Left lung (tissue), 10 donors: Measurements from ENCODE around the gene FAM111A. TPM values are rescaled to one million over a fixed set of nuclear protein-coding genes. Genes with fewer than 3 reads are reported as not detected.

Source experiments
- ATAC-seq: fragments of 200-7000 bp; cut with Tn5 transposase; one replicate; pipeline ENCODE4 v1.9.1; 2020; ENCODE audit warnings: moderate library complexity
- DNase-seq, 4 donors: peaks; one replicate each; pipeline ENCODE4 v3.0.0-alpha.2; 2013 to 2020
- H3K27ac ChIP-seq, 2 donors: fragments of 200-600 bp; sonication (generic) in 1 of 2; one replicate each; pipeline versions ENCODE4 v1.5.0 to v1.8.0; 2020 to 2021
- H3K27me3 ChIP-seq, 2 donors: fragments of 200-600 bp; sonication (generic) in 1 of 2; one replicate each; pipeline versions ENCODE4 v1.5.0 to v1.8.0; 2020 to 2021
- H3K36me3 ChIP-seq, 2 donors: fragments of 200-600 bp; sonication (generic) in 1 of 2; one replicate each; pipeline versions ENCODE4 v1.5.0 to v1.8.0; 2020 to 2021
- H3K4me1 ChIP-seq, 2 donors: fragments of 200-600 bp; one replicate each; pipeline ENCODE4 v1.8.0; 2021
- H3K4me3 ChIP-seq, 2 donors: fragments of 200-600 bp; sonication (generic) in 1 of 2; one replicate each; pipeline versions ENCODE4 v1.5.0 to v1.8.0; 2020 to 2021; ENCODE audit warnings: mild to moderate bottlenecking in 1 of 2
- H3K9me3 ChIP-seq, 2 donors: fragments of 200-600 bp; sonication (generic) in 1 of 2; one replicate each; pipeline versions ENCODE4 v1.5.0 to v1.8.0; 2020 to 2021
- CTCF ChIP-seq, 2 donors: fragments of 200-600 bp; sonication (generic) in 1 of 2; IDR thresholded peaks; one replicate each; pipeline versions ENCODE4 v1.5.0 to v1.8.0; 2021; ENCODE audit warnings: antibody characterized with exemption in 2 of 2
- intact Hi-C, 2 donors: fragments of 100-400 bp; cut with DNase I; formaldehyde crosslinking; loops; one replicate each; pipeline versions ENCODE4 v1.11.2 to v1.14.2; 2022
- polyA plus RNA-seq, 6 donors: library from polyadenylated mRNA; unstranded; fragments of 120-200 nt; gene quantifications; one replicate each; pipeline ENCODE4 v1.2.1, GENCODE V29; 2013; ENCODE audit not compliant: insufficient read length in 6 of 6
- total RNA-seq, 2 donors: library from RNA; stranded (reverse); fragmentation: NEBNext Ultra II Directional; extraction: Animal tissue kit (Norgen Biotek cat#: 25700); gene quantifications; one replicate each; pipeline ENCODE4 v1.2.1, GENCODE V29; 2021
- donor health status: DM: no; HTN: yes; CAD: no.
- donor health status: DM: no; HTN: no; CAD: no.

FAM111A gene
- total and polyA plus RNA-seq, 8 donors, result 50.3 to 113 (median 91.7) TPM

GRCh38 chr11:59137190-59137589 is 5.5 kb upstream of the FAM111A start:
- intact Hi-C loops, result loop anchor here in 1 of 2 donors (5.0 kb wide), 1 partner anchor 35 kb away; no protein-coding TSS in a partner anchor
- no peak for ATAC-seq
- H3K9me3 ChIP-seq, result peaks cover 0 to 4% of the 10 kb centered on the region in 2 donors
- peaks cover 0 to 32% of the 10 kb centered on the region in 2 donors for H3K36me3 ChIP-seq
- no peaks in the 10 kb centered on the region for H3K27me3 ChIP-seq
- no peak for TF ChIP-seq CTCF (IDR thresholded peaks at IDR 0.05)
- H3K4me3 ChIP-seq, result no peak overlapping the region
- H3K4me1 ChIP-seq, result peaks cover 0 to 21% of the 10 kb centered on the region in 2 donors
- no peak overlapping the region for H3K27ac ChIP-seq
- peak in 1 of 4 donors; percentile 58 for DNase-seq

GRCh38 chr11:59138643-59139042 is 4.0 kb upstream of the FAM111A start:
- intact Hi-C loops, result loop anchor here in 1 of 2 donors (5.0 kb wide), 1 partner anchor 36 kb away; no protein-coding TSS in a partner anchor
- H3K27ac ChIP-seq, result no peak overlapping the region
- ATAC-seq (no peak), DNase-seq (no peak)
- no peaks in the 10 kb centered on the region for H3K9me3 ChIP-seq
- peaks cover under 1 to 28% of the 10 kb centered on the region in 2 donors for H3K4me1 ChIP-seq
- H3K27me3 ChIP-seq, result no peaks in the 10 kb centered on the region
- peaks cover 0 to 24% of the 10 kb centered on the region in 2 donors for H3K36me3 ChIP-seq
- TF ChIP-seq CTCF (IDR thresholded peaks at IDR 0.05), result no peak
- H3K4me3 ChIP-seq, result no peak overlapping the region

- ATAC-seq (no peak), DNase-seq (no peak)
- peaks cover 15 to 47% of the 10 kb centered on the region in 2 donors for H3K4me1 ChIP-seq
- H3K4me3 ChIP-seq, result no peak overlapping the region
- intact Hi-C loops, result no loop called here
- no peak for TF ChIP-seq CTCF (IDR thresholded peaks at IDR 0.05)
- peaks cover 0 to 8% of the 10 kb centered on the region in 2 donors for H3K36me3 ChIP-seq
- H3K27ac ChIP-seq, result no peak overlapping the region
- no peaks in the 10 kb centered on the region for H3K27me3 ChIP-seq
- no peaks in the 10 kb centered on the region for H3K9me3 ChIP-seq
These were observed 1.5 kb upstream of the FAM111A start for GRCh38 chr11:59141191-59141590.

- H3K36me3 ChIP-seq, result peaks cover 0 to 8% of the 10 kb centered on the region in 2 donors
- intact Hi-C loops, result no loop called here
- peaks cover 15 to 52% of the 10 kb centered on the region in 2 donors for H3K4me1 ChIP-seq
- no peaks in the 10 kb centered on the region for H3K27me3 ChIP-seq
- no peaks in the 10 kb centered on the region for H3K9me3 ChIP-seq
- peak overlapping the region; percentile 95 to 96 for H3K27ac ChIP-seq
- peak overlapping the region; percentile 61 to 78 for H3K4me3 ChIP-seq
- no peak for TF ChIP-seq CTCF (IDR thresholded peaks at IDR 0.05)
- ATAC-seq, result no peak
- peak in 1 of 4 donors; percentile 1 for DNase-seq
These were observed 789 bp upstream of the FAM111A start for GRCh38 chr11:59141673-59142460.

- TF ChIP-seq CTCF (IDR thresholded peaks at IDR 0.05), result no peak
- intact Hi-C loops, result no loop called here
- H3K27me3 ChIP-seq, result no peaks in the 10 kb centered on the region
- H3K4me1 ChIP-seq, result peaks cover 15 to 59% of the 10 kb centered on the region in 2 donors
- peaks cover 0 to 8% of the 10 kb centered on the region in 2 donors for H3K36me3 ChIP-seq
- ATAC-seq, result no peak
- no peaks in the 10 kb centered on the region for H3K9me3 ChIP-seq
- peak overlapping the region; percentile 95 to 96 for H3K27ac ChIP-seq
- H3K4me3 ChIP-seq, result peak overlapping the region; percentile 61 to 78
- DNase-seq, result peak in 1 of 4 donors; percentile 7
These were observed 1.4 kb downstream of the FAM111A start for GRCh38 chr11:59144096-59144495.
